Measurements from ENCODE around the gene TMEM117. TPM values are rescaled to one million over a fixed set of nuclear protein-coding genes. Genes with fewer than 3 reads are reported as not detected.

TMEM117 gene
- total RNA-seq, 2 experiments from 2014 or later: 0.95 to 0.96 TPM

DNA sequence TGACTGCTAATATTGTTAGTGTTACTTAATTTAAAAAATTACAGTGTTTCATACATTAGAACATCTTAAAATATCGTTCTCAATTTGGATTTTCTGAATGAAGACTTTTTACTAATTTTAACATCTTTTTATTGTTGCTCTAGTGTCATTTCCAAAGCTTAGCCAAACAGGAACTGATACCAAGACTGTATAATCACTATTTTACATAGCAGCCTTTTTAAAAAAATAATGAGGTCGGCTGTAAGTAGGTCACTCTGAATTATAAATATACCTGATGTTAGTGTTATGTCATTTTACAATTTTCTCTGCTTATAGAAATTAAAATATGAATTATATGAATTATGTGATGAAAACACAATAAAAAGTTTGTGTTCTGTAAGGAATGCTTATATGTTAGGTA lies 321.5 kb downstream of the TMEM117 start:
- DNase-seq (no peak), ATAC-seq (no peak)
- Mint-ChIP-seq H3K36me3 (ENCODE audit: low read depth) (no peaks in the 10 kb centered on the region), H3K27me3 (no peaks in the 10 kb centered on the region), H3K4me1 (ENCODE audit: low read depth) (no peaks in the 10 kb centered on the region), H3K9me3 (no peaks in the 10 kb centered on the region), H3K27ac (no peak overlapping the region), H3K4me3 (no peak overlapping the region)
- ChIA-PET POLR2A (no interaction called here), CTCF (no interaction called here)
- intact Hi-C loops (cut with micrococcal nuclease): no loop called here
- TF ChIP-seq, protein P1, sequence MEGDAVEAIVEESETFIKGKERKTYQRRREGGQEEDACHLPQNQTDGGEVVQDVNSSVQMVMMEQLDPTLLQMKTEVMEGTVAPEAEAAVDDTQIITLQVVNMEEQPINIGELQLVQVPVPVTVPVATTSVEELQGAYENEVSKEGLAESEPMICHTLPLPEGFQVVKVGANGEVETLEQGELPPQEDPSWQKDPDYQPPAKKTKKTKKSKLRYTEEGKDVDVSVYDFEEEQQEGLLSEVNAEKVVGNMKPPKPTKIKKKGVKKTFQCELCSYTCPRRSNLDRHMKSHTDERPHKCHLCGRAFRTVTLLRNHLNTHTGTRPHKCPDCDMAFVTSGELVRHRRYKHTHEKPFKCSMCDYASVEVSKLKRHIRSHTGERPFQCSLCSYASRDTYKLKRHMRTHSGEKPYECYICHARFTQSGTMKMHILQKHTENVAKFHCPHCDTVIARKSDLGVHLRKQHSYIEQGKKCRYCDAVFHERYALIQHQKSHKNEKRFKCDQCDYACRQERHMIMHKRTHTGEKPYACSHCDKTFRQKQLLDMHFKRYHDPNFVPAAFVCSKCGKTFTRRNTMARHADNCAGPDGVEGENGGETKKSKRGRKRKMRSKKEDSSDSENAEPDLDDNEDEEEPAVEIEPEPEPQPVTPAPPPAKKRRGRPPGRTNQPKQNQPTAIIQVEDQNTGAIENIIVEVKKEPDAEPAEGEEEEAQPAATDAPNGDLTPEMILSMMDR (IDR thresholded peaks at IDR 0.05): no peak

DNA sequence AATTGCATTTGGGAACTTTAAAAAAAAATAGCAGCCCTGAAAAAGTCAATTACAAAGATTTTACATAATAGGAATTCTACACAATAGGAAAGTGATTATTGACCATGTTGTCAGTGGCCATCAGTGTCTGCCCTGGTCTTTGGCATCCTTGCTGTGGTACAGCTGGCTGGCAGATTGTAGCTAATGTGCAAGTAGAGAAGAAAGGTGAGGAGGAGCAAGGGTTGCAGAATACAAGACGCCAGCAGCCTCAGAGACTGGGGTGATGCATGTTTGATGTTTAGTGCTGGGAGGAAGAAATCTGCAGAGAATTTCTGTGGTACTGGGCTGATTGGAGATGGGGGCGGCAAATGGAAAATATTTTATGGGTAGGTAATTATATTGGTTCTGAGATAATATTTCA lies 322.9 kb downstream of the TMEM117 start:
- Mint-ChIP-seq H3K36me3 (ENCODE audit: low read depth) (no peaks in the 10 kb centered on the region), H3K9me3 (no peaks in the 10 kb centered on the region), H3K27me3 (no peaks in the 10 kb centered on the region), H3K27ac (no peak overlapping the region), H3K4me3 (no peak overlapping the region), H3K4me1 (ENCODE audit: low read depth) (no peaks in the 10 kb centered on the region)
- ChIA-PET CTCF (no interaction called here), POLR2A (no interaction called here)
- no peak for DNase-seq
- TF ChIP-seq, protein P1 (IDR thresholded peaks at IDR 0.05): no peak
- no peak for ATAC-seq
- intact Hi-C loops (cut with micrococcal nuclease): no loop called here

DNA sequence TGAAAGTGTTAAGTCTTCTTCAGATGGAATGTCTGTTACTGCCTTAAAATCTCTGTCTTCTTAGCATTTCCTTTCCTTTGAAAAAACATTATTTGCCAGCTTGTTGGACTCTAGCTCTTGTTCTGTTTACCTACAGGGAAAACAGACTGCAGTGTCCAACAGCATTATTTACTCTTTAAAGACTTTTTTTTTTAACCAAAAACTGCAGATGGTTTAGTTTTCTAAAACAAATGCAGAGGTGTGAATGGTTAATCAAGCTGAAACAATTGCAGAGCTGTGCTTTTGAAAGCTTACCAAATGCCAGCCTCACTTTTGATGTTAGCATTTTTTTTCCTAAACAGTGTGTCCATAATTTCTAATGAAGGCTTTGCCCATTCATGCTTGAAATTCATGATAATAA lies 323.3 kb downstream of the TMEM117 start:
- ATAC-seq (no peak), DNase-seq (no peak)
- H3K27me3 Mint-ChIP-seq: no peaks in the 10 kb centered on the region
- ChIA-PET POLR2A (no interaction called here), CTCF (no interaction called here)
- TF ChIP-seq, protein P1 (IDR thresholded peaks at IDR 0.05): no peak
- H3K4me1 Mint-ChIP-seq (ENCODE audit: low read depth): no peaks in the 10 kb centered on the region
- no peaks in the 10 kb centered on the region for H3K9me3 Mint-ChIP-seq
- intact Hi-C loops (cut with micrococcal nuclease): no loop called here
- no peaks in the 10 kb centered on the region for H3K36me3 Mint-ChIP-seq (ENCODE audit: low read depth)
- no peak overlapping the region for H3K27ac Mint-ChIP-seq
- no peak overlapping the region for H3K4me3 Mint-ChIP-seq

DNA sequence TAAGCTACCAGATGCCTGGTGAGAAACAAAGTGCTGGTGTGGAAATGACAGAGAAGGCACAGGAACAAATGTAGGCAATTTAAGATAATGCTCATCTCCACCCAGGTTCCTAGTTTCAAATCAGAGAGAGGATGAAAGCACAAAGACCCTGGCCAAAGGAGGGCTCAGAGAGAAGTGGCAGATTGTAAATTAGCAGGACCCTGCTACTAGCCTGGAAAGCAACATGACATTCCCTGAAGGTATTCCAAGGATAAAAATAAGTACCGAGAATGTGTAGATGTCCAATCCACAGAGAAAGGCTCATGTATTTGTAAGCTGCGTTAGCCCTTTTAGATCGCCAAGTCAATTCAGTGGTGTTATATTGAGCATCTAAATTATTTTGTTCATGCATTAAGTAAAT lies 324.0 kb downstream of the TMEM117 start:
- CTCF ChIA-PET: no interaction called here
- H3K4me3 Mint-ChIP-seq: no peak overlapping the region

DNA sequence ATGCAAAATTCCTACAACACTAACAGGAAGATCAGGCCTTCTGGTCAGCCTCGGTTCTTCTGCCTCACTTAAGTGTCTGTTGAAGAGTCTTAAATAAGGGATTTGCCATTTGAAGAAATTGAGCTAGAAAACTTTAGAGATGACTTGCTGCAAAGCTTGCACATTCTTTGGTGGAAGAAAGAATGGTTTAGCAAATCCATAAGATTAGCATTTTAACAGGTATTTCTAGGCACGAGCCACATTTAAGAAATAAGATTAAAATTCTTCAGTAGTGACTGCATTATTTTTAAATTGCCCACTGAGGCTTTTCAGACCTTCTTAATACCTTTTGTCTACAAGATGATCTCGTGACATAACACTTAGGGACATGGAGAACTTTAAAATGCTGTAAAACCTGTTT lies 327.1 kb downstream of the TMEM117 start:
- intact Hi-C loops (cut with micrococcal nuclease): no loop called here

More for the DNA sequence above, 324.0 kb downstream of the TMEM117 start:
- DNase-seq (no peak), ATAC-seq (no peak)
- no peaks in the 10 kb centered on the region for H3K4me1 Mint-ChIP-seq (ENCODE audit: low read depth)
- H3K27me3 Mint-ChIP-seq: no peaks in the 10 kb centered on the region
- no peaks in the 10 kb centered on the region for H3K36me3 Mint-ChIP-seq (ENCODE audit: low read depth)
- TF ChIP-seq, protein P1 (IDR thresholded peaks at IDR 0.05): no peak
- POLR2A ChIA-PET: no interaction called here
- H3K27ac Mint-ChIP-seq: no peak overlapping the region
- intact Hi-C loops (cut with micrococcal nuclease): no loop called here
- no peaks in the 10 kb centered on the region for H3K9me3 Mint-ChIP-seq

More for the DNA sequence above, 327.1 kb downstream of the TMEM117 start:
- no peak for DNase-seq
- H3K27me3 Mint-ChIP-seq: no peaks in the 10 kb centered on the region
- H3K9me3 Mint-ChIP-seq: no peaks in the 10 kb centered on the region
- CTCF ChIA-PET: no interaction called here
- no peak overlapping the region for H3K27ac Mint-ChIP-seq
- no peaks in the 10 kb centered on the region for H3K4me1 Mint-ChIP-seq (ENCODE audit: low read depth)
- POLR2A ChIA-PET: no interaction called here
- no peak overlapping the region for H3K4me3 Mint-ChIP-seq
- TF ChIP-seq, protein P1 (IDR thresholded peaks at IDR 0.05): no peak
- no peak for ATAC-seq
- H3K36me3 Mint-ChIP-seq (ENCODE audit: low read depth): no peaks in the 10 kb centered on the region

All from activated CD8-positive, alpha-beta T cell treated with anti-CD3 and anti-CD28 coated beads for 36 hours (primary cell).